HG03175 (cell line): ENCODE measurements around the gene PKN3.

Source experiments
- ATAC-seq: cut with Tn5 transposase; IDR thresholded peaks from one replicate; pipeline ENCODE4 v1.9.1; 2021; ENCODE audit warnings: mild to moderate bottlenecking, moderate library complexity; ENCODE audit not compliant: unreplicated experiment

The PKN3 gene

GRCh38 chr9:128733256-128733655 lies 31.0 kb downstream of the PKN3 start:
- ATAC-seq: no peak

- ATAC-seq: no peak
These were observed 33.1 kb downstream of the PKN3 start for GRCh38 chr9:128735373-128735772.

- no peak for ATAC-seq
These were observed 40.1 kb downstream of the PKN3 start for GRCh38 chr9:128742401-128742800.

DNA sequence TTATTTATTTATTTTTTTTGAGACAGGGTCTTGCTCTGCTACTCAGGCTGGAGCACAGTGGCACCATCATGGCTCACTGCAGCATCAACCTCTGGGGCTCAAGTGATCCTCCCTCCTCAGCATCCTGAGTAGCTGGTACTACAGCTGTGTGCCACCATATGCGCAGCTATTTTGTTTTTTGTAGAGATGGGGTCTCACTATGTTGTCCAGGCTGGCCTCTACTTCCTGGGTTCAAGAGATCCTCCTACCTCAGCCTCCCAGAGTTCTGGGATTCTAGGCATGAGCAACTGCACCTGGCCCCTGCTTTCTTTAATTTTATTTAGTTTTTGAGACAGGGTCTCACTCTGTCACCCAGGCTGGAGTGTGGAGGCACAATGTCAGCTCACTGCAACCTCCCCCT lies 41.1 kb downstream of the PKN3 start:
- no peak for ATAC-seq

- ATAC-seq: no peak
These were observed 44.9 kb downstream of the PKN3 start for GRCh38 chr9:128747241-128747640.

DNA sequence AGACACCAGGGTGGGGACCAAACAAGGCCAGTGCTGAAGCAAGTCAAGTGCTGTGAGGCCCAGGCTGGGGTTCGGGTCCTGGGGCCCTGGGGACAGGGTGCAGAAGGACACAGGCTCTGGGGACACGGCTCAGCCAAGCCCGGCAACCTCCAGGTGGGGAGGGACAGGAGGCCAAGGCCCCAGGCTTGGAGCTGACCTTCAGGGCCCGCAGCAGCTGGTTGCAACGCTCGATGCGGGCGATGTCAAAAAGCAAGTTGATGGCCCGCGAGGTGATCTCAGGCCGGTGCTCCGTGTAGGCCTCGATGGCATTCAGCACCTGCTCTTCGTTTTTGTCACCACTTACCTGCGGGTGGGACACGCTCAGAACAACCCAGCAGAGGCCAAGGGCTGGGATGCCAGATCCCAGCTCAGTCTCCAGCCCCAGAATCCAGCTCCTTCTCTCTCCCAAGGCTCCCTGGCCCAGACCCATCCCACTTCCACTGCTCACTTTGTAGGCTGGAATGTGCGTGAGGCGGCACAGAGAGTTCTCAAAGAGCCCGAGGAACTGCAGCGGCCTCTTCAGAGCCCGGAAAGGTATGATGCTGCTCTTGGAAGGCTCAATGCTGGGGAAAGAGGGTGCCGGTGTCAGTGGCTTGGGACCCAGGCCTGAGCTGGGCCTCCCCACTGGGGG lies 48.8 kb downstream of the PKN3 start:
- ATAC-seq: no peak

- ATAC-seq: no peak
These were observed 51.3 kb downstream of the PKN3 start for GRCh38 chr9:128753627-128754026.

GRCh38 chr9:128757602-128758001 lies 55.3 kb downstream of the PKN3 start:
- ATAC-seq: no peak

DNA sequence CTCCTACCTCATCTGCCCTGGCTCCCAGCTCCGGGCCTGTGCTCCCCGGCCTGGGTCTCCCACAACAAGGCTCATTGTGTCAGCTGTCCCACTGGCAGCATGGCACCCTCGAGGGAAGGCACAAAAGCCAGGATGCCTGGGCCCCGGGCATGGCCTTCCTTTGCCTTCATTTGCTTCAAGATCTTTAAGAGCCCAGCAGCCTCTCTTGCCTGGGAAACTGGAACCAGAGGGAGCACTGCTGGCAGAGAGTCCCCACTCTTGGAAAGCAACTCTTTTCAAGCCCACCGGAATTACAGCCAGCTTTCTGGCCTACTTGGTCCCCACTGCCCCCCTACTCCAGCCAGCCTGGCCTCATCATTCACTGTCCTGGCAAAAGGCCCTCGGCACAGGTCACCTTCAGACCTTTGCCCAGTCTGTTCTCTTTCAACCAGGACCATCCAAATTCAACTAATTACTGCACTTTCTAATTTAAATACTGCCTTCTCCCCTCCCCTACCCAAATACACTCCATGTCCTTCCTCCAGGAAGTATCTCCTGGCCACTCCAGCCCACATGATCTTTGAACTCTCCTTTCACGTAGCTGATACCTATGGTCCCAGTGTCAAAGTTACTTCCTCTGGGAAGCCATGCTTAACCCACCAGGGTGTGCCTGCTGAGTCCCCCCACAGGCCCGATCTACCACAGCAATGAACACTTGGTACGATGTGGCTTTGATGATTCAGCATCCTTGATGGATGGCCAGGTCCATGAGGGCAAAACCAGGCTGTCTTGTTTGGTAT lies 60.6 kb downstream of the PKN3 start:
- ATAC-seq: no peak

DNA sequence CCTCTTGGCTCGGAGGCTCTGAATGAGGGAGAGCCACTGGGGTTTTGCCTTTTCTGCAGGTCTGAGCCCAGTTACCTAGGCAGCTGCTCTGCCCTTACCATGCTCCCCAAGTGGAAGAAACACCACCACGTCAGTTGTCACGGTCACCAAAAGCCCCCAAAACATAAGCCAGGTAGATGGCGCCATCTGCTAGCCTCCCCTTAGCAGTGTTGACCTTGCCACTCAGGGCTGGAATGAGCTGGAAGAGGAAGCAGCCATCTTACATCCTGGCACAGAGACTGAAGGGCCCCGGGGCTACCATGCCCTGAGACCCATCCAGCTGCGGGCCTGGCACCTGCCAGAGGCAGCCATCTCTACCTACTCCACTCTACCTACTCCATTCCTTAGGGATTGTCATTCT lies 62.1 kb downstream of the PKN3 start:
- no peak for ATAC-seq

DNA sequence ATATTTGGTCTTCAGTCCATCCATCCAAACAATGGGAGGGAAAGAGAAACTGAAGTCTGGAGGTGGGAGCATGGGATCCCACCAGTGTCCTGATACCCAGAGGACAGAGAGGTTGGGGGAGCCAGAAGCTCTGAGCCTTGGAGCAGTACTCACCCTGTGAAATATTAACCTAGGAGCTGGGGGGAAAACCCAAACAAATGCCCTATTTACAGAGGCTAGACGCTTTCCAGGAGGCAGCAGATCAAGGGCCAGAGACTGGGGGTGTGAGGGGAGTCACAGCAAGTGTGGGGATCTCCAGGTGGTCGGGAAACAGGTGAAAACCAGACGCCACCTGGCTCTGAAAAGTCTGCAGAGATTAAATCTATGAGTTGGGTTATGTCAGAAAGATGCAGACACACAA lies 63.2 kb downstream of the PKN3 start:
- ATAC-seq: no peak

GRCh38 chr9:128768606-128769005 lies 66.3 kb downstream of the PKN3 start:
- no peak for ATAC-seq
